ENCODE data around the gene SMG1.

SMG1 gene

DNA sequence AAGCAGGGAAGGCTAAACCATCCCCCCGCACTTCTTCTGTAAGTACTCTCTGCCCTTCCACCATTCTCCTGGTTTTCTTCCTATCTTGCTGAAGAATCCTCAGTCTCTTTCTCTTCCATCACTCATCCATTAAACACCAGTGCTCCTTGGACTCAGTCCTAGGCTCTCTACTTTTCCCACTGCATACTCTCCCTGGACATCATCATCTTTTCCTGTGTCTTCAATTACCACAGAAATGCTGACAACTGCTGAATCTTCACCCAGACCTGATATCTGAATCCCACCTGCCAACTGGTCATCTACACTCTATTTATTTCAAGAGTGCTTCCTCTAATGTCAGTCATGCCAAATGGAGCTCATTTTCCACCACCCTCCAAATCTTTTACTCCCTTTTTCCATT is 71.0 kb downstream of the SMG1 start:
- TF ChIP-seq, protein P1, sequence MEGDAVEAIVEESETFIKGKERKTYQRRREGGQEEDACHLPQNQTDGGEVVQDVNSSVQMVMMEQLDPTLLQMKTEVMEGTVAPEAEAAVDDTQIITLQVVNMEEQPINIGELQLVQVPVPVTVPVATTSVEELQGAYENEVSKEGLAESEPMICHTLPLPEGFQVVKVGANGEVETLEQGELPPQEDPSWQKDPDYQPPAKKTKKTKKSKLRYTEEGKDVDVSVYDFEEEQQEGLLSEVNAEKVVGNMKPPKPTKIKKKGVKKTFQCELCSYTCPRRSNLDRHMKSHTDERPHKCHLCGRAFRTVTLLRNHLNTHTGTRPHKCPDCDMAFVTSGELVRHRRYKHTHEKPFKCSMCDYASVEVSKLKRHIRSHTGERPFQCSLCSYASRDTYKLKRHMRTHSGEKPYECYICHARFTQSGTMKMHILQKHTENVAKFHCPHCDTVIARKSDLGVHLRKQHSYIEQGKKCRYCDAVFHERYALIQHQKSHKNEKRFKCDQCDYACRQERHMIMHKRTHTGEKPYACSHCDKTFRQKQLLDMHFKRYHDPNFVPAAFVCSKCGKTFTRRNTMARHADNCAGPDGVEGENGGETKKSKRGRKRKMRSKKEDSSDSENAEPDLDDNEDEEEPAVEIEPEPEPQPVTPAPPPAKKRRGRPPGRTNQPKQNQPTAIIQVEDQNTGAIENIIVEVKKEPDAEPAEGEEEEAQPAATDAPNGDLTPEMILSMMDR (IDR thresholded peaks at IDR 0.05; ENCODE audit: borderline replicate concordance, insufficient read depth, low read depth, low read length): no peak
- no peak overlapping the region for H3K4me3 ChIP-seq (ENCODE audit: low read depth, low read length)

DNA sequence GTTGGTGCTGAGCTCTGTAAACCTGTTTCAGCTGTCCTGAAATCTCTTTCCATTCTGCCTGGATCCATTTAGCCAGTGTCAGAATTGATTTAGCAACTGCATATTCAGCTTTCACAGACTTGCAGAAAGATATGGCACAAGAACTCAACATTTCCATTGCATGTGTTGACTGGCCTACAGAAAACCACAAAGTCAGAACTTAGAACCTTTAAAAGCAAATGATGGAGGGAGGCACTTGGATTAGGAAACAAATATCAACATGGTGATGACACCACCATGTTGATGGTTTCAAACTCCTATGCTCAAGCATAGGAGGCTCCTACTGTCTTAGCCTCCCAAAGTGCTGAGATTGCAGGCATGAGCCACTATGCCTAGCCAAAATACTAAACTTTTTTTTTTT is 72.5 kb downstream of the SMG1 start:
- TF ChIP-seq, protein P1 (IDR thresholded peaks at IDR 0.05; ENCODE audit: borderline replicate concordance, insufficient read depth, low read depth, low read length): no peak
- no peak overlapping the region for H3K4me3 ChIP-seq (ENCODE audit: low read depth, low read length)

- TF ChIP-seq, protein P1 (IDR thresholded peaks at IDR 0.05; ENCODE audit: borderline replicate concordance, insufficient read depth, low read depth, low read length): no peak
- H3K4me3 ChIP-seq (ENCODE audit: low read depth, low read length): no peak overlapping the region
Measured at GRCh38 chr16:18852647-18853046, 73.6 kb downstream of the SMG1 start.

GRCh38 chr16:18846416-18846815 is 79.8 kb downstream of the SMG1 start:
- TF ChIP-seq, protein P1 (IDR thresholded peaks at IDR 0.05; ENCODE audit: borderline replicate concordance, insufficient read depth, low read depth, low read length): no peak
- H3K4me3 ChIP-seq (ENCODE audit: low read depth, low read length): no peak overlapping the region

GRCh38 chr16:18842565-18842964 is 83.6 kb downstream of the SMG1 start:
- TF ChIP-seq, protein P1 (IDR thresholded peaks at IDR 0.05; ENCODE audit: borderline replicate concordance, insufficient read depth, low read depth, low read length): no peak
- no peak overlapping the region for H3K4me3 ChIP-seq (ENCODE audit: low read depth, low read length)

DNA sequence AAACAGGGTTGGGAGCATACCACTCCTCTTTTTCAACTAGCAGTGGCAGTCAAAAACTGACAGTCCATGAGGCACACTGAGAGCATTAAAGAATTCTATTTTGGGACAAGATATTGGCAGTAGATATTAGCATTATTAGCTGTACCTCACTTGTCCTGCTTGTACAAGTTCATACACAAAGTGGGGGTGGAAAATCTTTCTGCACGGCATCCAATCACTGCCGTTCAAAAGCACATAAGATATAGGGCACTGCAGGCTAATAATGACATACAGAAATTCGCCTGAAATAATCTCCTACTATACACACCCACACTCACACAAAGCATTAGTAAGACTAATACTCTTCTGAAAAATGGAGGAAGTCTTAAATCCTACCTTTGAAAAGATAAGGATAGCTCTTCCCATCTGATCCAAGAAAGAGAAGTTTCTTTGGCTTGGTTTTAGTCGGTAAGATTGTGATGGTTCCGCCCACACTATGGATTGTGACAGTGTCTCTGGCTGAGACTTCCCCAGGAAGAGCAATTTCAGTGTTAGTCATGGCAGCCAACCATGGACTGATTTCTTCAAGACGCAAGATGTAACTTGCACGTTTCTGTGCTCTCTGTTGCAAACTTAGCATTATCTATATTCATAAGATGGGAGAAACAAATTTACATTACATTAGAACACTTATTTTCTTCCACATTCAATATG is 84.2 kb downstream of the SMG1 start:
- TF ChIP-seq, protein P1 (IDR thresholded peaks at IDR 0.05; ENCODE audit: borderline replicate concordance, insufficient read depth, low read depth, low read length): no peak

GRCh38 chr16:18839555-18839954 is 86.7 kb downstream of the SMG1 start:
- TF ChIP-seq, protein P1 (IDR thresholded peaks at IDR 0.05; ENCODE audit: borderline replicate concordance, insufficient read depth, low read depth, low read length): no peak
- H3K4me3 ChIP-seq (ENCODE audit: low read depth, low read length): no peak overlapping the region

More for the DNA sequence above, 84.2 kb downstream of the SMG1 start:
- H3K4me3 ChIP-seq (ENCODE audit: low read depth, low read length): no peak overlapping the region

All from GM12875 (cell line).